Neural cell (in vitro differentiated cells): Measurements from ENCODE around the gene SLC66A1. TPM values are rescaled to one million over a fixed set of nuclear protein-coding genes. Genes with fewer than 3 reads are reported as not detected.

ENCODE experiments used
- H2AFZ ChIP-seq: fragments of 200-600, 300-800 bp; sonication (generic), shearing (Covaris generic); 2 replicates; pipeline ENCODE4 v1.6.0; 2014; ENCODE audit warnings: low read depth, mild to moderate bottlenecking, antibody characterized with exemption, low read length, moderate library complexity
- H3F3A ChIP-seq: fragments of 200-600 bp; shearing (Covaris generic); 2 replicates; pipeline ENCODE4 v1.6.1; 2016; ENCODE audit warnings: mild to moderate bottlenecking, moderate library complexity, mixed read lengths, antibody characterized with exemption, low read length; ENCODE audit not compliant: insufficient read depth, poor library complexity, severe bottlenecking
- H3K27ac ChIP-seq: fragments of 200-600, 300-800 bp; sonication (generic), shearing (Covaris generic); 2 replicates; pipeline ENCODE4 v1.5.1; 2014; ENCODE audit warnings: mild to moderate bottlenecking, low read length, moderate library complexity
- H3K27me3 ChIP-seq: fragments of 300-800, 200-600 bp; sonication (generic), shearing (Covaris generic); 2 replicates; pipeline ENCODE4 v1.6.0; 2014; ENCODE audit warnings: mild to moderate bottlenecking, low read depth, low read length, moderate library complexity; ENCODE audit not compliant: insufficient read depth
- H3K36me3 ChIP-seq: fragments of 300-800, 200-600 bp; sonication (generic), shearing (Covaris generic); 2 replicates; pipeline ENCODE4 v1.5.1; 2014; ENCODE audit warnings: mild to moderate bottlenecking, antibody characterized with exemption, low read length, moderate library complexity; ENCODE audit not compliant: insufficient read depth
- H3K4me2 ChIP-seq: fragments of 300-800, 200-600 bp; sonication (generic), shearing (Covaris generic); 2 replicates; pipeline ENCODE4 v1.6.0; 2014; ENCODE audit warnings: mild to moderate bottlenecking, low read length
- H3K4me3 ChIP-seq: fragments of 300-800, 200-600 bp; sonication (generic), shearing (Covaris generic); 2 replicates; pipeline ENCODE4 v1.5.1; 2014; ENCODE audit warnings: mild to moderate bottlenecking, low read length, moderate library complexity
- H3K79me2 ChIP-seq: fragments of 200-600 bp; shearing (Covaris generic); replicated peaks from 2 replicates; pipeline ENCODE4 v1.6.0; 2014; ENCODE audit warnings: mild to moderate bottlenecking, low read length, moderate library complexity; ENCODE audit not compliant: insufficient read depth
- H3K9ac ChIP-seq: fragments of 300-800, 200-600 bp; sonication (generic), shearing (Covaris generic); 2 replicates; pipeline ENCODE4 v1.6.1; 2016; ENCODE audit warnings: mild to moderate bottlenecking, low read length, mixed read lengths
- H3K9me2 ChIP-seq: fragments of 200-600 bp; shearing (Covaris generic); 2 replicates; pipeline ENCODE4 v1.6.1; 2016; ENCODE audit warnings: mild to moderate bottlenecking, low read length, mixed read lengths; ENCODE audit not compliant: insufficient read depth
- H3K9me3 ChIP-seq: fragments of 200-600, 300-800 bp; sonication (generic), shearing (Covaris generic); 2 replicates; pipeline ENCODE4 v1.6.1; 2016; ENCODE audit warnings: mild to moderate bottlenecking, mixed run types, low read length, moderate library complexity, mixed read lengths
- H4K20me1 ChIP-seq: fragments of 200-600 bp; shearing (Covaris generic); 2 replicates; pipeline ENCODE4 v1.6.1; 2016; ENCODE audit warnings: mild to moderate bottlenecking, mixed run types; ENCODE audit not compliant: insufficient read depth
- CTCF ChIP-seq: fragments of 450-650 bp; IDR thresholded peaks from 2 replicates; pipeline ENCODE4 v1.5.1; 2014; ENCODE audit warnings: antibody characterized with exemption, mild to moderate bottlenecking, moderate library complexity; ENCODE audit not compliant: poor library complexity, severe bottlenecking
- EP300 ChIP-seq: fragments of 450-650 bp; conservative IDR thresholded peaks from 2 replicates; pipeline ENCODE4 v1.6.1; 2014; ENCODE audit warnings: antibody characterized with exemption, mild to moderate bottlenecking, moderate library complexity; ENCODE audit not compliant: poor library complexity, severe bottlenecking
- EZH2 ChIP-seq: fragments of 200-600, 300-800 bp; shearing (Covaris generic), sonication (generic); IDR thresholded peaks from 2 replicates; pipeline ENCODE4 v1.6.1; 2014; ENCODE audit warnings: antibody characterized with exemption, low read length, borderline replicate concordance, mild to moderate bottlenecking; ENCODE audit not compliant: insufficient read depth, poor library complexity, severe bottlenecking
- MXI1 ChIP-seq: fragments of 450-650 bp; conservative IDR thresholded peaks from 2 replicates; pipeline ENCODE4 v1.6.1; 2014; ENCODE audit warnings: antibody characterized with exemption, mild to moderate bottlenecking; ENCODE audit not compliant: poor library complexity, severe bottlenecking
- POLR2AphosphoS5 ChIP-seq: IDR thresholded peaks from 2 replicates; pipeline ENCODE4 v1.6.1; 2012
- RAD21 ChIP-seq: fragments of 450-650 bp; conservative IDR thresholded peaks from 2 replicates; pipeline ENCODE4 v1.6.1; 2014; ENCODE audit warnings: antibody characterized with exemption, mild to moderate bottlenecking, moderate library complexity
- REST ChIP-seq: IDR thresholded peaks from 2 replicates; pipeline ENCODE4 v1.6.1; 2012; ENCODE audit warnings: borderline replicate concordance
- SMC3 ChIP-seq: fragments of 450-650 bp; conservative IDR thresholded peaks from 2 replicates; pipeline ENCODE4 v1.6.1; 2014; ENCODE audit warnings: antibody characterized with exemption, mild to moderate bottlenecking, moderate library complexity; ENCODE audit not compliant: poor library complexity
- TAF1 ChIP-seq: IDR thresholded peaks from 2 replicates; pipeline ENCODE4 v1.6.1; 2012; ENCODE audit warnings: low read depth
- polyA plus RNA-seq: library from polyadenylated mRNA; depleted of rRNA; stranded (reverse); fragments of >200 nt; gene quantifications from 2 replicates; pipeline ENCODE4 v1.2.3, GENCODE V29; 2014

SLC66A1 gene
- polyA plus RNA-seq, 1 donor from 2014 or later, result 31.8 TPM

DNA sequence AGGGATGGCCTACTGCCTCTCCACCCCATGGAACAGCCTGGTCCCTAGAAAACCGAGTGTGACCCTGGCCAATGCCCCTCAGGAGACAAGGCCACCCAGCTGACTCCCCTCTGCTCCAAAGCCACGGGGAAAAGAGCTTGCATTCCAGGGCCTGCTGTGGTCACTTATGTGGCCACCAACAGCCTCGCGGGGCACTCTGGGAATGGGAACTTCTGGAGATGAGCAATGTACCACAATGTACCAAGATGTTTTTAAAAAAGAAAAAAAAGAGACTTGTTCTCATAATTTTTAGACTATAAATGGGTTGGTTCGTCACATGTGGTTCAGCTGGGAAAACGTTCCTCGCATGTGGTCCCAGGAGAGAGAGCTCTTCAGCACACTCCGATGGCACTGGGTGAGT, 62.8 kb downstream of the SLC66A1 start:
- H3K4me3 ChIP-seq, result no peak overlapping the region
- H3K79me2 ChIP-seq, result no peaks in the 10 kb centered on the region
- no peak overlapping the region for H2AFZ ChIP-seq
- no peak overlapping the region for H3K9ac ChIP-seq
- peaks cover 12% of the 10 kb centered on the region for H3K36me3 ChIP-seq
- H3K9me3 ChIP-seq, result no peaks in the 10 kb centered on the region
- no peaks in the 10 kb centered on the region for H3K27me3 ChIP-seq
- H3K27ac ChIP-seq, result no peak overlapping the region
- TF ChIP-seq SMC3 (no peak), POLR2AphosphoS5 (no peak), MXI1 (no peak), CTCF (no peak), RAD21 (no peak), EP300 (no peak), REST (no peak), TAF1 (no peak), EZH2 (no peak)
- H3F3A ChIP-seq, result no peaks in the 10 kb centered on the region
- no peak overlapping the region for H3K4me2 ChIP-seq
- H4K20me1 ChIP-seq, result no peaks in the 10 kb centered on the region
- H3K9me2 ChIP-seq, result no peaks in the 10 kb centered on the region

DNA sequence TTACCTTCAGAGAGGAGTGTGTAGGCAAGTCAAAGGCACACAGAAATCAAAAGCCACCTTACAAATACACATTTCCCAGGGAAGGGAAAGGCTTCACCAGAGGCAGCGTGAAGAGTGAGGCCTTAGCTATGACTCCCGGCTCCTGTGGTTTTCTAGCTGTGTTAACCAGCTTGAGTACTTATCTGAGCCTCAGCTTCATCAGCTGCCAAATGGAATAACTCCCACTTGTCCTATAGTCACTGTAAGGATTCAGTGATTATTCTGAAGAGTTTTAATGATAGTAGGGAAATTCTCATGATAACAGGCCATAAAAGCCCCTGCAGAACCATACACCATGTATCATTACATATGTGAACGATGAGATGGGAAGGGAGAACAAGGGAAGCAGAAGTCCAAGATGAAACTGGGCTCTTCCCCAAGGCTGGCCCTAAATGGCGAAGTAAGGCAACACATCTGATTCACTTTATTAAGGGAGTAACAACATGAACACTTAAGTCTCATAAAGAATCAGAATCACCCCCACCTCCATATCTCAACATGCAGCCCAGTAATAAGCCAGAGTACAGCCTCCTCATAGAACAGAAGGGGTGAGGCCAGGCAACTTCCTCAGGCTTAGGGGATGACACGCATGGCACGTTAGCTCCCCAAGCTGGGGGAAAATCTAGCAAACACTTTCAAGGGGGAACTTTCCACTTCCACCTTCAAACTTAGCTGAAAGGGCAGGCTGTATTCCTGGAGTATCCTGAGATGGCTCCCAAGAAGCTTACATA, 63.7 kb downstream of the SLC66A1 start:
- Histone ChIP-seq H3K4me2 (no peak overlapping the region), H3K36me3 (peaks cover 12% of the 10 kb centered on the region), H3K9ac (no peak overlapping the region), H2AFZ (no peak overlapping the region), H3K27ac (no peak overlapping the region), H3K9me2 (no peaks in the 10 kb centered on the region), H3F3A (no peaks in the 10 kb centered on the region), H3K27me3 (no peaks in the 10 kb centered on the region), H3K9me3 (no peaks in the 10 kb centered on the region), H3K79me2 (no peaks in the 10 kb centered on the region), H4K20me1 (no peaks in the 10 kb centered on the region), H3K4me3 (no peak overlapping the region)
- TF ChIP-seq POLR2AphosphoS5 (no peak), CTCF (no peak), REST (no peak), EP300 (no peak), TAF1 (no peak), RAD21 (no peak), EZH2 (no peak), SMC3 (no peak), MXI1 (no peak)
